Esophagus squamous epithelium (tissue), 5 donors: ENCODE data around the gene KIF21B. TPM values are rescaled to one million over a fixed set of nuclear protein-coding genes. Genes with fewer than 3 reads are reported as not detected.
"Not testable (repeated sequence)": the region's sequence is repeated elsewhere in the genome, so short reads cannot be mapped to it uniquely, and the experiment has no call there.

Experiments used
- DNase-seq: peaks from one replicate; lab custom pipeline; 2025; lab: John Stamatoyannopoulos, UW
- H3K27ac ChIP-seq, 4 donors: fragments of 200-600 bp; sonication (generic); one replicate each; pipeline ENCODE4 v1.5.1; 2016 to 2019; ENCODE audit warnings: mild to moderate bottlenecking in 1 of 4
- H3K27me3 ChIP-seq, 4 donors: fragments of 200-600 bp; sonication (generic); 1 replicate in 3 of 4; 2 replicates in 1 of 4; pipeline versions ENCODE4 v1.5.1 to v1.6.0; 2017 to 2021; ENCODE audit warnings: antibody characterized with exemption in 1 of 4
- H3K36me3 ChIP-seq, 3 donors: fragments of 200-600 bp; sonication (generic); one replicate each; pipeline ENCODE4 v1.5.1; 2016 to 2019
- H3K4me1 ChIP-seq, 3 donors: fragments of 200-600 bp; sonication (generic); one replicate each; pipeline ENCODE4 v1.5.1; 2017 to 2019
- H3K4me3 ChIP-seq, 4 donors: fragments of 200-600 bp; sonication (generic); 1 replicate in 3 of 4; 2 replicates in 1 of 4; pipeline ENCODE4 v1.5.1; 2016 to 2019; ENCODE audit warnings: mild to moderate bottlenecking in 2 of 4, moderate library complexity in 1 of 4
- H3K9me3 ChIP-seq, 3 donors: fragments of 200-600 bp; sonication (generic); one replicate each; pipeline ENCODE4 v1.5.1; 2016 to 2019
- CTCF ChIP-seq, 6 experiments: fragments of 450-650 bp in 4 of 6; fragments of 200-600 bp in 2 of 6; sonication (generic) in 2 of 6; IDR thresholded peaks; one replicate each; pipeline ENCODE4 v1.5.1; 2016 to 2019; ENCODE audit warnings: antibody characterized with exemption in 6 of 6, mild to moderate bottlenecking in 4 of 6, moderate library complexity in 4 of 6
- POLR2A ChIP-seq, 4 donors: fragments of 450-650 bp; IDR thresholded peaks; one replicate each; pipeline ENCODE4 v1.6.1; 2017; ENCODE audit warnings: antibody characterized with exemption in 4 of 4, mild to moderate bottlenecking in 4 of 4, moderate library complexity in 3 of 4
- WGBS, 2 donors: methylation state at CpG; one replicate each; pipeline ENCODE4 v1.1.5; 2018; 5-methylcytosine and 5-hydroxymethylcytosine counted together
- intact Hi-C: fragments of 100-400 bp; cut with DNase I; formaldehyde crosslinking; loops from one replicate; pipeline ENCODE4 v1.15.0; 2022
- total RNA-seq, 4 donors: library from RNA; depleted of rRNA; stranded (reverse); fragments of >200 nt; gene quantifications; one replicate each; pipeline ENCODE4 v1.1.0, GENCODE V29; 2016
- donor health status: DM: yes; HTN: yes; CAD: no.

The KIF21B gene
- total RNA-seq, 4 donors from 2014 or later: 0.53 to 2.1 (median 1.0) TPM

- H3K9me3 ChIP-seq: no peaks in the 10 kb centered on the region
- H3K27ac ChIP-seq: no peak overlapping the region
- peaks cover 0 to 4% (median 0%) of the 10 kb centered on the region in 3 donors for H3K4me1 ChIP-seq
- WGBS, 2 donors: 49 to 69% methylated on average over 2 of the region's 2 CpGs
- TF ChIP-seq POLR2A (IDR thresholded peaks at IDR 0.05) (no peak), CTCF (IDR thresholded peaks at IDR 0.05) (no peak)
- no peak overlapping the region for H3K4me3 ChIP-seq
- DNase-seq: no peak
- H3K27me3 ChIP-seq: no peaks in the 10 kb centered on the region
- H3K36me3 ChIP-seq: no peaks in the 10 kb centered on the region
- intact Hi-C loops: loop anchor here (10.0 kb wide), 1 partner anchor 78 kb away; no protein-coding TSS in a partner anchor
These were observed 60.4 kb downstream of the KIF21B start for GRCh38 chr1:200963076-200963475.

- Histone ChIP-seq H3K27ac (no peak overlapping the region), H3K36me3 (no peaks in the 10 kb centered on the region), H3K4me1 (peaks cover 0 to 4% (median 0%) of the 10 kb centered on the region in 3 donors), H3K27me3 (no peaks in the 10 kb centered on the region), H3K9me3 (no peaks in the 10 kb centered on the region), H3K4me3 (no peak overlapping the region)
- intact Hi-C loops: loop anchor here (10.0 kb wide), 1 partner anchor 78 kb away; no protein-coding TSS in a partner anchor
- DNase-seq: no peak
- 77 to 94% methylated on average over 4 of the region's 4 CpGs for WGBS, 2 donors
- no peak for TF ChIP-seq POLR2A (IDR thresholded peaks at IDR 0.05)
- no peak for TF ChIP-seq CTCF (IDR thresholded peaks at IDR 0.05)
These were observed 60.9 kb downstream of the KIF21B start for GRCh38 chr1:200962631-200963030.

- H3K27me3 ChIP-seq, H3K4me3 ChIP-seq, H3K4me1 ChIP-seq, DNase-seq, H3K36me3 ChIP-seq, H3K9me3 ChIP-seq, H3K27ac ChIP-seq: not testable (repeated sequence)
- intact Hi-C loops: loop anchor here (10.0 kb wide), 1 partner anchor 77 kb away; no protein-coding TSS in a partner anchor
- WGBS, 2 donors: 94 to 97% methylated on average over 11 of the region's 11 CpGs
These were observed 61.4 kb downstream of the KIF21B start for GRCh38 chr1:200962151-200962550.

- Histone ChIP-seq H3K27me3 (no peaks in the 10 kb centered on the region), H3K9me3 (no peaks in the 10 kb centered on the region), H3K4me3 (no peak overlapping the region), H3K4me1 (peaks cover 0 to 4% (median 0%) of the 10 kb centered on the region in 3 donors), H3K27ac (no peak overlapping the region), H3K36me3 (no peaks in the 10 kb centered on the region)
- TF ChIP-seq POLR2A (IDR thresholded peaks at IDR 0.05) (no peak), CTCF (IDR thresholded peaks at IDR 0.05) (no peak)
- intact Hi-C loops: loop anchor here (10.0 kb wide), 1 partner anchor 76 kb away; no protein-coding TSS in a partner anchor
- 77 to 84% methylated on average over 4 of the region's 4 CpGs for WGBS, 2 donors
- no peak for DNase-seq
These were observed 62.6 kb downstream of the KIF21B start for GRCh38 chr1:200960948-200961340.

DNA sequence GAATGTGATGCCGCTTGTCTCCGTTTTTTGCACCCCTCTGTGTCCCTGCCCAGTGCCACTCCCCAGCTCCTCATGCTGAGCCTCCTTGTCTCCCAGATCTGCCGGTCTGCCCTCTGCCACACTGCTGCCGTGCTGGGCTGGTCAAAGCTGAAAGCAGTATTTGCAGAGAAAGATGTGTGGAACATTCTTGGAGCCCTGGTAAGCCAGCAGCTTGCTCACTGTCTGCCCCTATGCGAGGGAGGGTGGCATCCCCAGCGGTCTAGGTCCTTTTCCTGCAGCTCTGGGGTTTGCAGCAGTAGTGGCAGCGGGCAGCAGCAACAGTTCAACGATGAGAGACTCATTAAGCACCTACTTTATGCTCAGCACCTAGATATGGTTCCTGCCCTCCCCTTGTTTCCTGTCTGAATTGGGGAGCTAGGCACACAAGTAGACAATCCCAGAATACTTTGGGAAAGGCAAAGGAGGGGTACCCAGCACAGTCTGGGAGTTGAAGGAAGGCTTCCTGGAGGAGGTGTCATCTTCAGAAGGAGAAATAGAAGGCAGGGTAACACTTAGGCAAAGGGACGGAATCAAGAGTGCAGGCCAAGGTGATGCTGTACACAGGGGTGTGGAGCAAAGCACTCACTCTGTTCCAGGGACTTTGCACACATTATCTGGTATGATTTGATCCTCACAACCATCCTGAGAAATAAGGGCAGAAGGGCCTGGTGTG, 63.1 kb downstream of the KIF21B start:
- no peaks in the 10 kb centered on the region for H3K36me3 ChIP-seq
- H3K4me1 ChIP-seq: peaks cover 0 to 4% (median 0%) of the 10 kb centered on the region in 3 donors
- DNase-seq: no peak
- no peak overlapping the region for H3K27ac ChIP-seq
- intact Hi-C loops: loop anchor here (10.0 kb wide), 1 partner anchor 76 kb away; no protein-coding TSS in a partner anchor
- 70 to 71% methylated on average over 7 to 8 of the region's 9 CpGs for WGBS, 2 donors
- TF ChIP-seq CTCF (IDR thresholded peaks at IDR 0.05): no peak
- TF ChIP-seq POLR2A (IDR thresholded peaks at IDR 0.05): no peak
- no peak overlapping the region for H3K4me3 ChIP-seq
- no peaks in the 10 kb centered on the region for H3K27me3 ChIP-seq
- H3K9me3 ChIP-seq: no peaks in the 10 kb centered on the region
